PC-3 (cell line): ENCODE results near the gene VSTM2L. TPM values are rescaled to one million over a fixed set of nuclear protein-coding genes. Genes with fewer than 3 reads are reported as not detected.

Experiments used
- ATAC-seq: fragments of 200-7000 bp; cut with Tn5 transposase; 2 replicates; pipeline ENCODE4 v1.9.1; 2020; ENCODE audit warnings: mild to moderate bottlenecking, moderate library complexity
- BruUV-seq: library from RNA; stranded (reverse); fragments of 400-500 nt; replicated peaks from 2 replicates; lab custom pipeline; 2021; lab: Mats Ljungman, UMichigan
- CTCF ChIA-PET: fragments of 300-600 bp; sonication (Branson Sonifier 250); formaldehyde crosslinking; loops from one replicate; lab custom pipeline; 2022; ENCODE audit warnings: antibody characterized with exemption; lab: Charles Lee
- POLR2A ChIA-PET: fragments of 300-600 bp; sonication (Branson Sonifier 250); formaldehyde crosslinking; loops from one replicate; lab custom pipeline; 2022; ENCODE audit warnings: antibody characterized with exemption; ENCODE audit not compliant: unreplicated experiment; lab: Charles Lee
- DNase-seq: peaks from one replicate; pipeline ENCODE4 v3.0.0-alpha.2; 2015
- H2AFZ ChIP-seq: fragments of 300-600 bp; sonication (generic); 2 replicates; pipeline ENCODE4 v1.6.0; 2016; ENCODE audit warnings: antibody characterized with exemption, low read length
- H3F3A ChIP-seq: fragments of 300-600 bp; sonication (generic); one replicate; pipeline ENCODE4 v1.6.0; 2017; ENCODE audit warnings: antibody characterized with exemption, low read length, control low read depth, mild to moderate bottlenecking; ENCODE audit not compliant: unreplicated experiment
- H3K27ac ChIP-seq: fragments of 300-600 bp; sonication (generic); 2 replicates; pipeline ENCODE4 v1.5.1; 2016; ENCODE audit warnings: mild to moderate bottlenecking, low read length
- H3K27me3 ChIP-seq: fragments of 300-600 bp; sonication (generic); 2 replicates; pipeline ENCODE4 v1.6.1; 2016; ENCODE audit warnings: low read length, mixed read lengths
- H3K36me3 ChIP-seq: fragments of 300-600 bp; sonication (generic); 2 replicates; pipeline ENCODE4 v1.6.1; 2016; ENCODE audit warnings: low read depth, mixed run types, low read length, mixed read lengths
- H3K4me1 ChIP-seq: fragments of 300-600 bp; sonication (generic); 2 replicates; pipeline ENCODE4 v1.5.1; 2016; ENCODE audit warnings: low read length; ENCODE audit not compliant: insufficient read depth
- H3K4me2 ChIP-seq: fragments of 300-600 bp; sonication (generic); 2 replicates; pipeline ENCODE4 v1.6.0; 2016; ENCODE audit warnings: low read length
- H3K4me3 ChIP-seq: fragments of 300-600 bp; sonication (generic); 2 replicates; pipeline ENCODE4 v1.5.1; 2016; ENCODE audit warnings: mild to moderate bottlenecking, low read length, mixed read lengths
- H3K79me2 ChIP-seq: fragments of 300-600 bp; sonication (generic); 2 replicates; pipeline ENCODE4 v1.6.1; 2017; ENCODE audit warnings: low read length, mixed read lengths
- H3K9ac ChIP-seq: fragments of 300-600 bp; sonication (generic); 2 replicates; pipeline ENCODE4 v1.6.0; 2016; ENCODE audit warnings: mild to moderate bottlenecking, low read length
- H3K9me2 ChIP-seq: fragments of 300-600 bp; sonication (generic); replicated peaks from 2 replicates; pipeline ENCODE4 v1.6.1; 2016; ENCODE audit warnings: mixed run types, low read length, mixed read lengths
- H3K9me3 ChIP-seq: fragments of 300-600 bp; sonication (generic); 2 replicates; pipeline ENCODE4 v1.6.1; 2016; ENCODE audit warnings: low read length, mixed read lengths
- H4K20me1 ChIP-seq: fragments of 300-600 bp; sonication (generic); 2 replicates; pipeline ENCODE4 v1.6.1; 2016; ENCODE audit warnings: low read length, mixed read lengths
- CTCF ChIP-seq: fragments of 300-600 bp; sonication (generic); conservative IDR thresholded peaks from 2 replicates; pipeline ENCODE4 v1.5.1; 2017; ENCODE audit warnings: antibody characterized with exemption, low read depth, mild to moderate bottlenecking, low read length
- EZH2 ChIP-seq: fragments of 300-600 bp; sonication (generic); IDR thresholded peaks from one replicate; pipeline ENCODE4 v1.6.1; 2017; ENCODE audit warnings: antibody characterized with exemption, mild to moderate bottlenecking, low read length; ENCODE audit not compliant: unreplicated experiment
- EZH2phosphoT487 ChIP-seq: fragments of 300-600 bp; sonication (generic); IDR thresholded peaks from 2 replicates; pipeline ENCODE4 v1.6.1; 2018; ENCODE audit warnings: mild to moderate bottlenecking, antibody characterized with exemption, low read length, borderline replicate concordance
- intact Hi-C: fragments of 100-400 bp; cut with micrococcal nuclease; formaldehyde crosslinking; loops from 2 replicates; pipeline ENCODE4 v1.9.0; 2023
- total RNA-seq: library from RNA; depleted of rRNA; stranded (reverse); fragments of >200 nt; gene quantifications from 2 replicates; pipeline ENCODE4 v1.2.3, GENCODE V29; 2014

The VSTM2L gene
- total RNA-seq, 1 experiment from 2014 or later, result 45.8 TPM

GRCh38 chr20:37941332-37941731, 38.4 kb downstream of the VSTM2L start:
- Histone ChIP-seq H3K9me3 (no peaks in the 10 kb centered on the region), H3K27ac (no peak overlapping the region), H3K27me3 (no peaks in the 10 kb centered on the region), H2AFZ (no peak overlapping the region), H3K4me1 (no peaks in the 10 kb centered on the region), H3K9ac (no peak overlapping the region), H3K9me2 (no peaks in the 10 kb centered on the region), H3K79me2 (no peaks in the 10 kb centered on the region), H4K20me1 (no peaks in the 10 kb centered on the region), H3K4me2 (no peak overlapping the region), H3F3A (no peaks in the 10 kb centered on the region), H3K4me3 (no peak overlapping the region), H3K36me3 (no peaks in the 10 kb centered on the region)
- BruUV-seq, result no TSS peak
- intact Hi-C loops, result no loop called here
- CTCF ChIA-PET, result no interaction called here
- TF ChIP-seq EZH2 (no peak), CTCF (peak; percentile 57), EZH2phosphoT487 (no peak)
- DNase-seq (peak; percentile 10), ATAC-seq (no peak; the same call in 1 of the 2 replicates)
- POLR2A ChIA-PET, result no interaction called here

- ChIA-PET CTCF (no interaction called here), POLR2A (no interaction called here)
- Histone ChIP-seq H3K36me3 (no peaks in the 10 kb centered on the region), H3K79me2 (no peaks in the 10 kb centered on the region), H3K9me3 (no peaks in the 10 kb centered on the region), H3K4me2 (no peak overlapping the region), H3K4me1 (no peaks in the 10 kb centered on the region), H3K27me3 (no peaks in the 10 kb centered on the region), H3K9me2 (no peaks in the 10 kb centered on the region), H3K9ac (no peak overlapping the region), H3K27ac (no peak overlapping the region), H3K4me3 (no peak overlapping the region), H2AFZ (no peak overlapping the region), H4K20me1 (no peaks in the 10 kb centered on the region), H3F3A (no peaks in the 10 kb centered on the region)
- DNase-seq (no peak), ATAC-seq (no peak)
- TF ChIP-seq EZH2phosphoT487, result no peak
- no peak for TF ChIP-seq EZH2
- TF ChIP-seq CTCF, result no peak
- intact Hi-C loops, result no loop called here
- no TSS peak for BruUV-seq
Measured at GRCh38 chr20:37941992-37942391, 39.1 kb downstream of the VSTM2L start.

GRCh38 chr20:37943033-37943432, 40.1 kb downstream of the VSTM2L start:
- Histone ChIP-seq H4K20me1 (no peaks in the 10 kb centered on the region), H3K9ac (no peak overlapping the region), H3K4me1 (no peaks in the 10 kb centered on the region), H3K9me2 (no peaks in the 10 kb centered on the region), H3K9me3 (no peaks in the 10 kb centered on the region), H3K79me2 (no peaks in the 10 kb centered on the region), H3K27ac (no peak overlapping the region), H3K27me3 (no peaks in the 10 kb centered on the region), H3K4me3 (no peak overlapping the region), H3K4me2 (no peak overlapping the region), H3K36me3 (no peaks in the 10 kb centered on the region), H3F3A (no peaks in the 10 kb centered on the region), H2AFZ (no peak overlapping the region)
- TF ChIP-seq EZH2 (no peak), CTCF (no peak), EZH2phosphoT487 (no peak)
- no peak for ATAC-seq
- POLR2A ChIA-PET, result no interaction called here
- CTCF ChIA-PET, result no interaction called here
- intact Hi-C loops, result no loop called here
- no TSS peak for BruUV-seq
- no peak for DNase-seq
